HepG2 (cell line): ENCODE data around the gene AADACL4. TPM values are rescaled to one million over a fixed set of nuclear protein-coding genes. Genes with fewer than 3 reads are reported as not detected.

ENCODE experiments used
- ATAC-seq: fragments of 200-7000 bp; cut with Tn5 transposase; 3 replicates; pipeline ENCODE4 v1.9.1; 2020; ENCODE audit warnings: mild to moderate bottlenecking, moderate library complexity
- BruUV-seq: library from RNA; stranded (reverse); fragments of 400-500 nt; replicated peaks from 2 replicates; lab custom pipeline; 2021; lab: Mats Ljungman, UMichigan
- CTCF ChIA-PET: fragments of 300-600 bp; formaldehyde crosslinking; extraction: SDS; loops from one replicate; lab custom pipeline; 2021; ENCODE audit warnings: low total read pairs, inconsistent platforms, low intra/inter-chr PET ratio; lab: Yijun Ruan, JAX
- POLR2A ChIA-PET: fragments of 350-600 bp; sonication (Branson Sonifier 250); formaldehyde crosslinking; loops from one replicate; lab custom pipeline; 2020; ENCODE audit warnings: antibody characterized with exemption, inconsistent platforms; lab: Yijun Ruan, JAX
- DNase-seq: peaks from one replicate; pipeline ENCODE4 v3.0.0-alpha.2; 2015; ENCODE audit warnings: low spot score
- FAIRE-seq: peaks from 3 replicates; lab custom pipeline; 2011; peaks lifted over from hg19 to GRCh38; lab: Jason Lieb, UNC
- H2AFZ ChIP-seq: one replicate; pipeline ENCODE4 v1.6.1; 2011; ENCODE audit warnings: low read length, inconsistent platforms
- H3K27ac ChIP-seq: fragments of 300-600 bp; 3 replicates; pipeline ENCODE4 v1.8.0; 2011; ENCODE audit warnings: mixed run types, mild to moderate bottlenecking, mixed read lengths, low read length, inconsistent platforms; ENCODE audit not compliant: insufficient read depth; ENCODE audit errors: extremely low read length
- H3K27me3 ChIP-seq, 2 experiments: fragments of 200-600 bp in 1 of 2; 2 replicates in 1 of 2; 3 replicates in 1 of 2; pipeline versions ENCODE4 v1.6.0 to v1.8.0; 2011; ENCODE audit warnings: low read length in 2 of 2, mild to moderate bottlenecking in 2 of 2, moderate library complexity in 2 of 2, inconsistent platforms in 1 of 2; ENCODE audit not compliant: insufficient read depth in 2 of 2, control insufficient read depth in 1 of 2
- H3K36me3 ChIP-seq, 2 experiments: fragments of 200-600 bp in 1 of 2; replicated peaks in 1 of 2; 2 replicates in 1 of 2; 3 replicates in 1 of 2; pipeline versions ENCODE4 v1.5.1 to v1.8.0; 2011; ENCODE audit warnings: low read length in 2 of 2, inconsistent platforms in 1 of 2; ENCODE audit not compliant: insufficient read depth in 2 of 2, control insufficient read depth in 1 of 2
- H3K4me1 ChIP-seq: 2 replicates; pipeline ENCODE4 v1.5.1; 2012; ENCODE audit warnings: low read length, inconsistent platforms; ENCODE audit not compliant: insufficient read depth
- H3K4me2 ChIP-seq: 2 replicates; pipeline ENCODE4 v1.6.0; 2011; ENCODE audit warnings: low read depth, low read length, inconsistent platforms
- H3K4me3 ChIP-seq, 3 experiments: fragments of 200-600 bp in 1 of 3; sonication (generic), shearing (Covaris generic) in 1 of 3; replicated peaks in 1 of 3; 2 replicates each; pipeline ENCODE4 v1.5.1; 2011 to 2016; ENCODE audit warnings: low read length in 3 of 3, inconsistent platforms in 2 of 3, low read depth in 2 of 3, mild to moderate bottlenecking in 2 of 3, control low read depth in 1 of 3, mixed read lengths in 1 of 3; ENCODE audit not compliant: insufficient read depth in 1 of 3
- H3K79me2 ChIP-seq: one replicate; pipeline ENCODE4 v1.6.1; 2011; ENCODE audit warnings: low read length, inconsistent platforms; ENCODE audit not compliant: insufficient read depth
- H3K9ac ChIP-seq: 2 replicates; pipeline ENCODE4 v1.6.0; 2011; ENCODE audit warnings: mild to moderate bottlenecking, low read depth, low read length, inconsistent platforms; ENCODE audit not compliant: insufficient read depth
- H3K9me3 ChIP-seq: 2 replicates; pipeline ENCODE4 v1.5.1; 2012; ENCODE audit warnings: mild to moderate bottlenecking, low read length
- H4K20me1 ChIP-seq: 2 replicates; pipeline ENCODE4 v1.6.0; 2011; ENCODE audit warnings: inconsistent platforms, mild to moderate bottlenecking, low read length, moderate library complexity; ENCODE audit not compliant: insufficient read depth
- AGO1 ChIP-seq: fragments of 200-400 bp; formaldehyde crosslinking; IDR thresholded peaks from 2 replicates; pipeline ENCODE4 v1.6.1; 2017; ENCODE audit warnings: mild to moderate bottlenecking, low read depth, low read length, moderate library complexity; ENCODE audit not compliant: poor library complexity, severe bottlenecking
- ETV5 ChIP-seq: IDR thresholded peaks from 2 replicates; pipeline ENCODE4 v1.6.1; 2018; ENCODE audit warnings: missing biosample characterization, missing genetic modification reagents, inconsistent platforms, borderline replicate concordance
- FOXO4 ChIP-seq: sonication (generic); formaldehyde crosslinking; conservative IDR thresholded peaks from 2 replicates; pipeline ENCODE4 v1.8.1; 2023; ENCODE audit warnings: missing genetic modification reagents
- U2AF2 ChIP-seq: fragments of 200-400 bp; formaldehyde crosslinking; IDR thresholded peaks from 2 replicates; pipeline ENCODE4 v1.6.1; 2017; ENCODE audit warnings: low read depth, mild to moderate bottlenecking, low read length
- ZMYM3 ChIP-seq: sonication (generic); formaldehyde crosslinking; IDR thresholded peaks from 2 replicates; pipeline ENCODE4 v1.5.1; 2020; ENCODE audit warnings: mild to moderate bottlenecking, missing genetic modification reagents
- ZNF768 ChIP-seq: sonication (generic); formaldehyde crosslinking; IDR thresholded peaks from 2 replicates; pipeline ENCODE4 v1.4.0; 2020; ENCODE audit warnings: missing genetic modification reagents
- ZNF777 ChIP-seq: sonication (generic); formaldehyde crosslinking; IDR thresholded peaks from 2 replicates; pipeline ENCODE4 v1.4.0; 2020; ENCODE audit warnings: missing genetic modification reagents
- WGBS: methylation state at CpG from one replicate; pipeline ENCODE4 v1.1.6; 2017; ENCODE audit warnings: low lambda C conversion rate; 5-methylcytosine and 5-hydroxymethylcytosine counted together
- in situ Hi-C: cut with HindIII; loops from 2 replicates; pipeline ENCODE4 v1.10.0; 2017; ENCODE audit warnings: low pct_unique_long_range_greater_than_20kb; ENCODE audit not compliant: extremely low pct_ligation_motif_present
- intact Hi-C: fragments of 100-400 bp; cut with micrococcal nuclease; formaldehyde crosslinking; loops from one replicate; pipeline ENCODE4 v1.10.0; 2022; ENCODE audit not compliant: unreplicated experiment
- polyA plus RNA-seq, 8 experiments: library from polyadenylated mRNA; depleted of rRNA in 3 of 8; stranded (reverse) in 7 of 8; unstranded in 1 of 8; fragments of >200 nt; fragmentation: Illumina TruSeq in 4 of 8; extraction: Trizol in 4 of 8; gene quantifications; 2 replicates each; pipeline versions ENCODE4 v1.2.1 to v1.2.3, GENCODE V29; 2011 to 2016; ENCODE audit warnings: low read depth in 4 of 8, missing spikeins in 1 of 8, mixed read lengths in 1 of 8; ENCODE audit not compliant: insufficient read depth in 1 of 8
- total RNA-seq, 5 experiments: library from RNA; depleted of rRNA; stranded (reverse); fragments of >200 nt; fragmentation: Illumina TruSeq; extraction: Trizol; gene quantifications; 2 replicates each; pipeline ENCODE4 v1.2.3, GENCODE V29; 2016; ENCODE audit warnings: low read depth in 1 of 5

Gene AADACL4
- total and polyA plus RNA-seq, 2 of the 13 experiments (the other 11 are each of a cell fraction or from before 2014, with no cell fraction given) = not detected

- CTCF ChIA-PET = interaction anchor here (4.2 kb wide), 1 partner anchor 17 kb away, joined by 56 read pairs; the partner anchor contains the start of gene DHRS3
- Histone ChIP-seq H3K9ac (no peak overlapping the region), H3K27me3 (no peaks in the 10 kb centered on the region), H3K4me3 (no peak overlapping the region), H3K9me3 (no peaks in the 10 kb centered on the region), H4K20me1 (peaks cover 92% of the 10 kb centered on the region), H3K27ac (no peak overlapping the region), H3K36me3 (peaks cover 11 to 57% of the 10 kb centered on the region in 2 experiments), H2AFZ (no peak overlapping the region), H3K79me2 (peaks cover 85% of the 10 kb centered on the region), H3K4me2 (0 out of 2 replicates have a peak overlapping the region, but pooled peaks have one; percentile 6), H3K4me1 (peaks cover 94% of the 10 kb centered on the region)
- no peak for ATAC-seq
- intact Hi-C loops = no loop called here
- no peak for DNase-seq
- TF ChIP-seq FOXO4 (CRISPR knock-in tag) (0 out of 2 replicates have a peak, but pooled peaks have one; percentile 14), AGO1 (peak; percentile 39), ZMYM3 (0 out of 2 replicates have a peak, but pooled peaks have one; percentile 11), ETV5 (CRISPR knock-in tag) (no peak), ZNF768 (CRISPR knock-in tag) (peak; percentile 92), U2AF2 (no peak), ZNF777 (CRISPR knock-in tag) (no peak)
- POLR2A ChIA-PET = interaction anchor here (1.4 to 17.4 kb wide), 2 partner anchors 15 to 74 kb away, joined by 3 to 357 read pairs; partner anchors contain the start of gene DHRS3
- 100% methylated on average over 2 of the region's 6 CpGs for WGBS
- in situ Hi-C loops = no loop called here
- no peak for FAIRE-seq
- BruUV-seq = no TSS peak
Measured at GRCh38 chr1:12602659-12603024, 41.2 kb upstream of the AADACL4 start.
